Raji (cell line): ENCODE measurements around the gene RHBDL1.

ENCODE experiments used
- POLR2A ChIP-seq: IDR thresholded peaks from 2 replicates; pipeline ENCODE4 v1.6.1; 2011; ENCODE audit warnings: low read depth, low read length, control low read depth; ENCODE audit not compliant: insufficient read depth

The RHBDL1 gene

DNA sequence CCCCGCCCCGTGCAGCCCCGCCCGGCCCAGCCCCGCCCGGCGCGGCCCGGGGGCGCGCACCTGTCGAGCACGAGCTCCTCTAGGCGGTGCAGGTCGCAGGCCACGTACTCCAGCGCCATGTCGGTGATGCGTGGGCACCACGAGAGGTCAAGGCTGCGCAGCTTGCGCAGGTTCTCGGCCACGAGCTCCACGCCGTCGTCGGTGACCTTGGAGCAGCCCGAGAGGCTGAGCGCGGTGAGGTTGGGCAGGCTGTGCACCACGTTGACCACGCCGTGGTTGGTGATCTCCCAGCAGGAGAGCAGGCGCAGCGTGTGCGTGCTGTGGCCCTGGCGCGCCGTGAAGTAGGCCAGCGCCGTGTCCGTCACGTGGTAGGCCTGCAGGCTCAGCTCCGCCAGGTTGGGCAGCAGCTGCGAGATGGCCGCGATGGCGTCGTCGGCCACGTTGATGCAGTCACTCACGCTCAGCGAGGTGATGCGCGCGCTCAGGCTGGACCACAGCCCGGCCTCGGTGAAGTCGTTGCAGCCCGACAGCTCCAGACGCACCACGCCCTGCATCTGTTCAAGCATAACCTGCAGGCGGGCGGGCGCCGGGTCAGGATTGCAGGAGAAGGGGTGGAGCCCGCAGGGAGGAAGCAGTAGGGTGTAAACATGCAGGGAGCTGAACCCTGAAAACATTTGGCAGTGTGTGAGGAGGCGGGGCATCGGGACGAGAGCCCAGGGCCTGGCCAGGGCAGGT is 20.1 kb downstream of the RHBDL1 start:
- TF ChIP-seq POLR2A, result no peak

DNA sequence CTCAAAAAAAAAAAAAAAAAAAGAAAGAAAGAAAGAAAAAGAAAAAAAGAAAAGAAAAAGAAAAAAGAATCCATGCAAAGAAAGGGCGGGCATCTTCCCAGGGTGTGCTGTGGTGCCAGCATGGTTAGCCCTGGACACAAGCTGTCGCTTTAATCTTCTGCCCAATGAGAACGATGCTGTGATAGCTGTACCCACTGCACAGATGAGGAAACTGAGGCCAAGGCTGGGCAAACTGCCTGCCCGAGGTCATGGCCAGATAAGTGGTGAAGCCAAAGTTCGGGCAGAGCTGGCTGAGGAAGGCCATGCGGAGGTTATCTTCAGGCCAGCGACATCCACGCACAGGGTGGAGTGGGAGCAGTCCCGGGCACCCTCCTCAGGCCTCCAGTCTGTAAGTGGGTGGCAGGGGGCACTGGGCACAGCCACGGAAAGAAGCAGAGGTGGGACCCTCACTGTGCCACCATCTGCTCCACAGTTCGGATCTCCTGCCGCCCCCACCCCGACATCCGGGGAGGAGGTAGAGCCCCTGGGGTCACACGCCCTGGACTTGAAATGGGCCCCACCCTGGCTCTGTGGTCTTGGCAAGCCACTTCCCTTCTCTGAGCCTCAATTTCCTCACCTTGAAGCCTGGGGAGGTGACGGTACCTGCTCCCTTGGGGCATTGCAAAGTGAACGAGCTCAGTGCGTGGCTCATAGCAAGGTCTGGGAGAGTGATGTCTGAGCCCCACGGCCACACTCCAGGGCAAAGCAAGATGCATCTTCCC is 23.6 kb downstream of the RHBDL1 start:
- no peak for TF ChIP-seq POLR2A

DNA sequence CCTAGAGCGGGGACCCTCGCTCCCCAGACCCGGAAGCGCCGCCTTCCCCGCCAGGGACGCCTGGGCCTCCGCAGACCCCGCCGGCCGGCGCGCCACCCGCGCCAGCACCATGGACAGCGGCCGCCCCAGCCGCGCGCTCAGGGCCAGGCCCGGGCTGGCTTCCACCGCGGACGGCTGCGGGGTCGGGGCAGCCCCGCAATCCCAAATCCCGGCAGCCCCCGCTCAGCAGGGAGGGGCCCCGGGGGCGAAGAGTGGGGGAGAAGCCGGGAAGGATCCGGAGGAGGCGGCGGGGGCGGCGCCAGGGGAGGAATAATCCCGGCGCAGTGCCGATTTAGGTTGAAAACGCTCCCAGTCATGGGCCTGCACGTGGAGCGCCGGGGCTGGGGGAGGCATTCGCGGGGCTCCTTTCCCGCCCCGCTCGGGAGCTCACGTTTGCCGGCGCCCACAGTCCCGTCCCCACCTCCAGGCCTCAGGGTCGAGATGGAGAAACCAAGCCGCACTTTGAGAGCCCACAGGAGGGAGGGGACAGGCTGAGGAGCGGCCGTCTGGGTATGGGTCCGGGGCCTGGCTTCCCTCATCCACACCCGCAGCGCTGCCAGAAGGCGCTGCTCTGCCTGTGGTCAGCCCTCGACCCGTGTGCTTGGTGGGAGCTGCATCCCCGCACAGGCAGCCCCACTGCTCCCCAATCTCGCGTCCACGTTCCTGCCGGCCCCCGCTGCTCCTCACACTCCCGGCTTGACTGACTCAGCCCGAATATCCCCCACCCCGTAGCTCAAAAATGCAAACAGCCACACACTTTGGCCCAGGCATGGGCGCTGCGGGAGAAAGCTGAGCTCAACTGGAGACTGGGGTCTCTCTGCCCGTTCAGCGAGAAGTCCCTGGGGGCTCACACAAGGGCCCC is 25.5 kb downstream of the RHBDL1 start:
- no peak for TF ChIP-seq POLR2A

DNA sequence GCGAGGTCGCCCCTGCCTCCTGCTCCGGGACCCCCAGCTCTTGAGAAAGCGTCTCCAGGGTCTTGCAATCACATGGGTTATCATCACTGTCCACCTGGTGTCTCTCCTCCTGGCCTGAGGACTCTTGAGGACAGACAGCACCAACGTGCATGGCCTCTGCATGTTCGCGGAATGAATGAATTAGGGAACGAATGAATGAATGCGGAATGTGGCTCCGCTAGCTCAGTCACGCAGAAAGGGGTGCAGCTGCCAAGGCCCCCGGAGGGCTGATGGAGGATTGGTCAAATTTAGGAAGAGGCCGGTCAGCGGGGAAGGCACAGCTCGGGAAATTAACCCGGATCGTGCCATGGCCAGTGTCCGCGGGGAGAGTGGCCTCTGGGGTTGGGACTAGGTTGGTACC is 26.9 kb downstream of the RHBDL1 start:
- no peak for TF ChIP-seq POLR2A

DNA sequence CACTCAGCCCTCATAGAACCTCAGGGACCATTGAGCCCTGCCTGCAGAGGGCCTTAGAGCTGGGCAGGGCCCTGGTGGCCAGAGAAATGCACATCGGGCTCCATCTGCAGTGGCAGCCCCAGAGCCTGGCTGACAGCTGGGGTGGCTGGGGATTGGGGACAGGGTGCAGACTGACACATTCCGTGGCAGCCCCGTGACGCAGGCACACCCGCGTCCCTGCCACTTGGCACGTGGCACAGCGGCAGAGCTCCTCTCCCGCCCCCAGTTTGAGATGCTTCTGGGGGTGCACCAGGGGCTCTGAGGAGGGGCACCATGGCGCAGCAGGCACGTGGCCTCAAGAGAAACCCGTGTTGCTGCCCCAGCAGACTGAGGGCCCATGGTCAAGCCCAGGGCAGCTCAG is 27.9 kb downstream of the RHBDL1 start:
- no peak for TF ChIP-seq POLR2A

DNA sequence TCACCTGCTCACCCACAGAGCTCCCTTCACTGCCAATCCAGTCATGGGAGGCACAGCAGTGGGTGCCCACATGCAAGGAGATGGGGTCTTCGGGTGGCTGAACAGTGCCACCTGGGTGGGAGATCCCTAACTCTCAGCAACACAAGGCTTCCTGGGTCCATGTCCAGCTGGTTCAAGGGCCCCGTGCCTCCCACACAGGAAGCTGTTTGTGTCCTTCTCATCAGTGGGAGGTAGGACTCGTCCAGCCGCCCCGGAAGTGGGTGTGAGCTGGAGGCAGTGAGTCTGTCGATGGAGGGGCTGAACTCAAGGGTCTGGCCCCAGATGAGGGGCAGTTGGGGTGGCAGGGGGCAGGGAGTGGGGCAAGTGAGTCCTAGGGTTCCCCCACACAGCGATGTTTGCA is 28.6 kb downstream of the RHBDL1 start:
- TF ChIP-seq POLR2A, result no peak

DNA sequence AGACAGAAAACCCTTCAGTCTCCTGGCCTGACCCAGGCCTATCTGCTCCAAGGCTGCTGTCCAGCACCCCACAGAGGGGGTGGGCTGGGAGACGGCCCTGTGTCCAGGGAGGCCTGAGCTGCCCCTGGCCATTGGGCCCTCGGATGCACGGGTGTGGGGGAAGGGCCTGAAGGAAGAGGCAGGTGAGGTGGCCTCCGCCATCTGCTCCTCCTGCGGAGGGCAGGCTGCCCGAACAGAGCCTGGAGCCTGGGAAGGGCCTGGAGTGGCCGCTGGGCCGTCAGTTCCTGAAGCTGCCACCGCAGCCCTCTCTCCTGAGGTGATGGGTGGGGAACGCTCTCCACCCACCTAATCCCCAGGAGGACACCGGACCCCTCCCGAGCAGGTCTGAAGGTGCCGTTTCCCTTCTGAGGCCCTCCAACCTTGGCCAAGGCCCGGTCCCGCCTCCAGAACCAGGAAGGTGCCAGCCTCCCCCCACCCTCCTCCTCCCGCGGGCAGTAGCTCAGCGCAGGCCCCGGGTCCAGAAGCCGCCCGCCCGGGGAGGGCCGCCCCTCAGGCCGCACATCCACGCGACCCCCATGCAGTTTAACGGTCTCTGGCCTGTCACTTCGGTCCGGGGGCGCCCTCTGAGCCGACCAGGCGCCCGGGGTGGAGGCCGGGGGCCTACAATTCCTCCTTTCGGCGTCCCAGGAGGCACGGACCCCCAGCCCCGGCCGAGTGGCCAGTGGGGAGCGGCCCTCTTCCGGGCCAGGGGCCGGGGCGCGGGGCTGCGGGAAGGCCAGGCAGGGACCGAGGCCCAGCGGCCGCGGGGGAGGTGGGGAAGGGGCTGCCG is 29.3 kb downstream of the RHBDL1 start:
- TF ChIP-seq POLR2A, result no peak

DNA sequence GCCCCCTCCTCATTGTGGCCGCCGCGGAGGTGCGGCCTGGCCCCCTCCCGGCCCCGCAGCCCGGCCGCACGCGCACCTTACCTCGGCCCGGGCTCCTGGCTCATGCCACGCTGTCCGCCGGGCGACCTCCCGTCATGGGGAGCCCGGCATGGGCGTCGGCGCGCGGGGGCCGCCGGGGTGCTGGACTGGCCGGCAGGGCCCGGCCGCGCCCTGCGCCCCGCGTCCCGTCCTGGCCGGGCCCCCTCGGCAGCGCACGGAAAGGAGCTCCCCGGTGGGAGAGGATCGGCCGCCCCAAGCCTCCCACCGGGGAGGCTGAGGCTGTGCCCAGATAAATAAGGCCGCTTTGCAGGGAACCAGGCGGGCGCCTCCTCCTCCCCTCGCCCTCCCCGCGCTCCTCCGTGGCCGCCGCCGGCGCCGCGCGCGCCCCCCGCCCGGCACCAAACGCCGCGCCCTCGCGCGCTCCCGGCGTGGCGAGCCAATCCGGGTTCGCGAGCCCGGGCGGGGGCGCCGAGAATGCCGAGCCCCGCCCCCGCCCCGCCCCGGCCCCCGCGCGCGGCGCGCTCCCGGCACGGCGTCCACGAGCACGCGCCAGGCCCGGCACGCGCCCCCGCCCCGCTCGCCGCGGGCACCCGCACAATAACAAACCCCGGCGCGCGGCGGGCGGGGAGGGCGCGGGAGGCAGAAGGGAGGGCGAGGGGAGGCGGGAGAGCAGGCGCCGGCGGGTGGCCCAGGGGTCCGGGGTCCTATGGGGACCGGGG is 30.1 kb downstream of the RHBDL1 start, which contains the start of gene FBXL16:
FBXL16 (minus strand) TSS at position 371 of the 758 bp plus-strand sequence. CDS start 8,396 bp downstream, outside the sequence.
- no peak for TF ChIP-seq POLR2A

DNA sequence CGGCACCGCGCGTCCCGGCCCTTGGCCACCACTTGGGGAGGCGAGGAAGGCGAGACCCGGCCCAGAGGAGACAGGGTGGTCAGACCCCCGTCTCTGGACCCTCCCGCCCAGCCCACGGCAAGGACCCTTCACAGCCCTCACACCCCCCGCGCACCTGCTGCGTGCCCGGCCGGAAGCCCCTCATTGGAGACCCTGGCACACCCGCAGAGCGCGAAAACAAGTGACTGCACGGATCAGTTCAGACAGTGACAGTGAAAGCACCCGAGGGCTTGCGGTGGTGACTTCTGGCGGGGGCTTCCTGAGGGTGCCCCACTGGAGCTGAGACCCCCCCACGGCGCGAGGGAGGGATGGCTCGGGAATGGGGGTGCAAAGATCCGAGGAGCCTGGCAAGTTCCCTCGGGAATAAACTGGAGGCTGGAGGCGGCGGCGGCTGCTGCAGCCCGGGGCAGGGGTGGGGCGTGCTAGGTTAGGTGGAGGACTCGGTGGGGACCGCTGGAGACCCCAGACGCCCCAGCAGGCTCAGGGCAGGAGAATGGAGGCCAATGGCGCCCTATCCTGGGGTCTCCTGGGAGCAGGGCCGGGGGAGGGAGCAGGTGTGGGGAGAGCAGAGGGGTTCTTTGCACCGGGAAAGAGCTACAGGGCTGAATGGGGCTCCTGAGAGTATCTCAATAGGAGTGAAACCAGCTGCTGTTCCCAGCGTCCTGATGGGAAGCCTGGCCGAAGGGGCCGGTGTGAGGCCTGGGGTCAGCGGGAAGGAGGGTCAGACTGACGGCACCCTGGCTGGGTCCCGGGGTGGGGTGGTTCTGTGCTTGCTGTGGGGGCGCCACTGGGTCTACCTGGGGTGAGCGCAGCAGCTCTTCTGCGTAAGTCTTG is 31.0 kb downstream of the RHBDL1 start:
- no peak for TF ChIP-seq POLR2A

DNA sequence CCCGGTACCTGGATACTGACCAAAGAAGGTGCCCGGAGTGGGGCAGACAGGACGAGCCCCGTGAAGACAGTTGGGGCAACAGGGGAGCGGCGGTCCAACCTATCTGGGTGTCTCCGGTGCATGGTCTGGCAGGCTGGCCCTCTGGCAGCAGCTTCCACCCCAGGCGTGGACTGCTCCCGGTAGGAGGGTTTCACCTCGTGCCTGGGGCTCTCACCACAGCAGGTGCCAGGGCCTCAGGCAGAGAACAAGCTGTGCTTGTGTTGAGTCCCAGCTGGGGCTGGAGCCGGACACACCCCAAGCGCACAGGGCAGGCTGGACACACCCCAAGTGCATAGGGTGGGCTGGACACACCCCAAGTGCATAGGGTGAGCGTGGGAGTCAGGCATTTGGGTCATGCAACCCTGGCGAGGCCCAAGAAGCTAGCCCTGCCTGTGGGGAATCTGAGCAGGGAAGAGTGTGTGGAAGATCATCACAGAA is 31.6 kb downstream of the RHBDL1 start:
- TF ChIP-seq POLR2A, result no peak

DNA sequence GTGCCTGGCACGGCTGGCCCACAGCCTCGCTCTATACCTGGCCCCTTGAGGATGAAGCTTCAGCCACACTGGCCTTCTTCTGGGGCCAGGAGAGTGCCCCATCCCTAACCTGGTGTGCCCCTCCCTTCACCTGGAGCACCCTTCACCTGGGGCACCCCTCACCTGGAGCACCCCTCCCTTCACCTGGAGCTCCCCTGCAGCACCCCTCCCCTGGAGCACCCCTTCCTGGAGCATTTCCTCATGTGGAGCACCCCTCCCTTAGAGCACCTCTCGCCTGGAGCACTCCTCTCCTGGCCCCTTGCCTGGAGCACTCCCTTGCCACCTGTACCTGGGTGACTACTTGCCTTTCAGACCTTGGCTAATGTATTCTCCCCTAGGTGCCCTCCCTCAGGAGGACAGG is 32.5 kb downstream of the RHBDL1 start:
- no peak for TF ChIP-seq POLR2A

DNA sequence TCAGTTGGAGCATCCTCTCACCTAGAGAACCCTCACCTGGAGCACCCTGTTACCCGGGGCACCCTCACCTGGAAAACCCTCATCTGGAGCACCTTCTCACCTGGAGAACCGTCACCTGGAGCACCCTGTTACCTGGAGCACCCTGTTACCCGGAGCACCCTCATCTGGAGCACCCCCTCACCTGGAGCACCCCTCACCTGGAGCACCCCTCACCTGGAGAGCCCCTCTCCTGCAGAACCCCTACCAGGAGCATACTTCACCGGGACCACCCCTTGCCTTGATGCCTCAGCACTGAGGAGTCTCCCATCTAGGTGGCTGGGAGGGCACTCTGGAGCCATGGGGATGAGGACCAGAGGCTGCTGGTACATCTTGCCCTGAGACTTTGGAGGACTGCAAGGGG is 33.5 kb downstream of the RHBDL1 start:
- TF ChIP-seq POLR2A, result no peak
